Ascending aorta (tissue), 2 donors: ENCODE results near the gene SLC41A3. TPM values are rescaled to one million over a fixed set of nuclear protein-coding genes. Genes with fewer than 3 reads are reported as not detected.

Experiments used
- DNase-seq, 2 donors: peaks; one replicate each; pipeline ENCODE4 v3.0.0-alpha.2; 2019; ENCODE audit warnings: low spot score in 2 of 2
- H3K27ac ChIP-seq, 2 donors: fragments of 200-600 bp; sonication (generic); one replicate each; pipeline ENCODE4 v1.5.1; 2016 to 2017; ENCODE audit warnings: mild to moderate bottlenecking in 1 of 2
- H3K27me3 ChIP-seq: fragments of 200-600 bp; sonication (generic); one replicate; pipeline ENCODE4 v1.5.1; 2017
- H3K36me3 ChIP-seq, 2 donors: fragments of 200-600 bp; sonication (generic); one replicate each; pipeline ENCODE4 v1.5.1; 2016
- H3K4me1 ChIP-seq, 2 donors: fragments of 200-600 bp; sonication (generic); one replicate each; pipeline ENCODE4 v1.5.1; 2016 to 2017; ENCODE audit warnings: mild to moderate bottlenecking in 1 of 2
- H3K4me3 ChIP-seq, 2 donors: fragments of 200-600 bp; sonication (generic); one replicate each; pipeline ENCODE4 v1.5.1; 2016 to 2017; ENCODE audit warnings: mild to moderate bottlenecking in 1 of 2
- H3K9me3 ChIP-seq, 2 donors: fragments of 200-600 bp; sonication (generic); one replicate each; pipeline ENCODE4 v1.5.1; 2016
- intact Hi-C: fragments of 100-400 bp; cut with DNase I; formaldehyde crosslinking; loops from one replicate; pipeline ENCODE4 v1.15.1; 2023
- total RNA-seq: library from RNA; depleted of rRNA; stranded (reverse); fragments of >200 nt; gene quantifications from one replicate; pipeline ENCODE4 v1.1.0, GENCODE V29; 2016
- TF ChIP-seq, protein P1 (sequence below), 3 experiments: fragments of 200-600 bp in 2 of 3; fragments of 450-650 bp in 1 of 3; sonication (generic) in 2 of 3; IDR thresholded peaks; one replicate each; pipeline ENCODE4 v1.5.1; 2016 to 2019; ENCODE audit warnings: antibody characterized with exemption in 3 of 3, mild to moderate bottlenecking in 1 of 3, moderate library complexity in 1 of 3

Gene SLC41A3
- total RNA-seq, 1 donor from 2014 or later = 111 TPM

DNA sequence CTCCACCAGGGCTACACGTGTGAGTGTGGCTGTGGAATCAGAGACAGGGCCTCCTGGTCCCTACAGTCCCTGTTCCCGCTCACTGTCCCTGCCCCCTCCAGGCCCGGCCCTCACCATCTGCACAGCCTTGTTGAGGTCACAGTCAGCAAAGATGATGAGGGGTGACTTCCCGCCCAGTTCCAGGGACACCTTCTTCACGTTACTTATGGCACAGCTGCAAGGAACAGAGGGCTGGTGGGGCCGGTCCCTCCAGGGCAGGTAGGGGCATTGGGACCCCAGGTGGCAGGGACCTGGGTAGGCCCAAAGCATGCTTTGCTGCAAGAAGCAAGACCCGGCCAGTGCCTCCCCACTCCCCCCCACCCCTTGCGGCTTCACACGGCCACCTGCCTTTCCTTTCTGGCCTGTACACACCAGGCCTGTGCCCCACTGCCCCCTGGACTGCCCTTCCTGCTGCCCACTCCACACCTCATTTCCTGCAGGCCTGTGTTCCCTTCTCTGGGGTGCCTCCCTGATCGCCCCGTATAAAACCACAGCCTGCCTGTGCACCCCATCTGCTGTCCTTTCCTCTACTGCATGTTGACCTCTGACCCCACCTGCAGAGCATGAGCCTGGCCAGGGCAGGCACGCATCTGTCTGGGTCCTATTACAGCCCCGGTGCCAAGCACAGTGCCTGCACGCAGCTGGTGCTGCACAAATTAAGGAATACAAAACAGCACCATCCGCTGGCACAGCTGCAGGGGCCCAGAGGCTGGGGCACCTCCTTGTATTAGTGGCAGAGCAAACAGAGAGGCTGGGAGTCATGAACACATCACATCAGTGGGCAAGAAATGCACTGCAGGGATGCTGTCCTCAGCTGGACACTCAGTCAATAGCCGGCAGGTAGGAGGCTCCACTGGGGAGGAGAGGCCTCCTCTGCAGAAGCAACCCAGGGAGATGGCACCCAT lies 30.8 kb upstream of the SLC41A3 start:
- intact Hi-C loops = no loop called here
- Histone ChIP-seq H3K36me3 (peaks cover 14 to 16% of the 10 kb centered on the region in 2 donors), H3K27me3 (no peaks in the 10 kb centered on the region), H3K4me3 (no peak overlapping the region), H3K4me1 (no peaks in the 10 kb centered on the region), H3K27ac (no peak overlapping the region), H3K9me3 (no peaks in the 10 kb centered on the region)
- TF ChIP-seq, protein P1, sequence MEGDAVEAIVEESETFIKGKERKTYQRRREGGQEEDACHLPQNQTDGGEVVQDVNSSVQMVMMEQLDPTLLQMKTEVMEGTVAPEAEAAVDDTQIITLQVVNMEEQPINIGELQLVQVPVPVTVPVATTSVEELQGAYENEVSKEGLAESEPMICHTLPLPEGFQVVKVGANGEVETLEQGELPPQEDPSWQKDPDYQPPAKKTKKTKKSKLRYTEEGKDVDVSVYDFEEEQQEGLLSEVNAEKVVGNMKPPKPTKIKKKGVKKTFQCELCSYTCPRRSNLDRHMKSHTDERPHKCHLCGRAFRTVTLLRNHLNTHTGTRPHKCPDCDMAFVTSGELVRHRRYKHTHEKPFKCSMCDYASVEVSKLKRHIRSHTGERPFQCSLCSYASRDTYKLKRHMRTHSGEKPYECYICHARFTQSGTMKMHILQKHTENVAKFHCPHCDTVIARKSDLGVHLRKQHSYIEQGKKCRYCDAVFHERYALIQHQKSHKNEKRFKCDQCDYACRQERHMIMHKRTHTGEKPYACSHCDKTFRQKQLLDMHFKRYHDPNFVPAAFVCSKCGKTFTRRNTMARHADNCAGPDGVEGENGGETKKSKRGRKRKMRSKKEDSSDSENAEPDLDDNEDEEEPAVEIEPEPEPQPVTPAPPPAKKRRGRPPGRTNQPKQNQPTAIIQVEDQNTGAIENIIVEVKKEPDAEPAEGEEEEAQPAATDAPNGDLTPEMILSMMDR (IDR thresholded peaks at IDR 0.05) = no peak
- DNase-seq = peak in 1 of 2 donors; percentile 62

DNA sequence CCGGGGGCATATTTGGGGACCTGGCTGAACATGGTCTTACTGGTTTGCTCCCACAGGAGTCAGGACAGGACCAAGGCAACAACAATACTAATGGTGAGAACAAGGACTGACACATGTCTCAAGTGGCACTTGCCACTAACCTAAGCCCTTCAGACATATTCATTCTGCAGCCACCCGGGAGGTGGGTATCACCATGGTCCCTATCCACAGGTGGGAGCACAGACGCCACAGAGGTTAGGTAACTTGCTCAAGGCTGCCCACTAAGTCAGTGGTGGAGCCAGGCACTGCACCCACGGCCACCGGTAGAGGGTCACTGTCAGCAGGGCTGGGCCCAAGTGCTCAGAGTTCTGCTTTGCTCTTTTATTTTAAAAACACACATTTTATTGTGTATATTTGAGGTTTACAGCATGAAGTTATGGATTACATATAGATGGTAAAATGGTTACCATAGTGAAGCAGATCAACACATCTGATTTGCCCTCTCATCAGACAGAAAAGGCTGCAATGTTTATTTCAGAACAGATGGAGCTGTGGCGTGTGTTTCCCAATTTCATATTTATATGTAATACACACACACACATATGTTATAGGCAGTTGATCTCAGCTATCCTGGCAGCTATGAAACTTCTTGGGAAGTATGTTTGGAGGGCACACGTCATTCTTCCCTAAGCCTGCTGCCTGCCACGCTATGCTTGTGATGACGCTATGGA lies 30.0 kb upstream of the SLC41A3 start:
- H3K27ac ChIP-seq = no peak overlapping the region
- TF ChIP-seq, protein P1 (IDR thresholded peaks at IDR 0.05) = peak in 2 of 3 experiments; percentile 16 to 23
- intact Hi-C loops = no loop called here
- DNase-seq = peak in 1 of 2 donors; percentile 53
- H3K4me3 ChIP-seq = no peak overlapping the region
- H3K36me3 ChIP-seq = peaks cover 16 to 23% of the 10 kb centered on the region in 2 donors
- no peaks in the 10 kb centered on the region for H3K9me3 ChIP-seq
- H3K27me3 ChIP-seq = no peaks in the 10 kb centered on the region
- no peaks in the 10 kb centered on the region for H3K4me1 ChIP-seq

DNA sequence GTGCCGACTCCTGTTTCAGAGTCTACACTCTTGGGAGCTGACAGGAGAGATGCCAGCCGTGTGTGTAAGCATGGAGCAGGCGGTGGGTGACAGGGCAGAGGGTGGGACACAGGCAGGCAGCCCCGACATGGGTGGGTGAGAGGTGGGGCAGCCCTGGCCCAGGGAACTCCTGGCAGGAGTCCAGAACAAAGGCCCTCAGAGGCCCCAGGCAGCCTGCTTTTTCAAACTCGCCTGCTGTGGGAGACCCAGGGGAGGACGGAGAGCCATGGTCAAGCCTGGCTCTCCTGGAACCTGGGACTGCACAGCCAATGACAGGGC lies 29.3 kb upstream of the SLC41A3 start:
- Histone ChIP-seq H3K9me3 (no peaks in the 10 kb centered on the region), H3K36me3 (peaks cover 15 to 30% of the 10 kb centered on the region in 2 donors), H3K4me3 (no peak overlapping the region), H3K27me3 (no peaks in the 10 kb centered on the region), H3K4me1 (no peaks in the 10 kb centered on the region), H3K27ac (no peak overlapping the region)
- DNase-seq = peak in 1 of 2 donors; percentile 40
- TF ChIP-seq, protein P1 (IDR thresholded peaks at IDR 0.05) = no peak
- intact Hi-C loops = no loop called here

DNA sequence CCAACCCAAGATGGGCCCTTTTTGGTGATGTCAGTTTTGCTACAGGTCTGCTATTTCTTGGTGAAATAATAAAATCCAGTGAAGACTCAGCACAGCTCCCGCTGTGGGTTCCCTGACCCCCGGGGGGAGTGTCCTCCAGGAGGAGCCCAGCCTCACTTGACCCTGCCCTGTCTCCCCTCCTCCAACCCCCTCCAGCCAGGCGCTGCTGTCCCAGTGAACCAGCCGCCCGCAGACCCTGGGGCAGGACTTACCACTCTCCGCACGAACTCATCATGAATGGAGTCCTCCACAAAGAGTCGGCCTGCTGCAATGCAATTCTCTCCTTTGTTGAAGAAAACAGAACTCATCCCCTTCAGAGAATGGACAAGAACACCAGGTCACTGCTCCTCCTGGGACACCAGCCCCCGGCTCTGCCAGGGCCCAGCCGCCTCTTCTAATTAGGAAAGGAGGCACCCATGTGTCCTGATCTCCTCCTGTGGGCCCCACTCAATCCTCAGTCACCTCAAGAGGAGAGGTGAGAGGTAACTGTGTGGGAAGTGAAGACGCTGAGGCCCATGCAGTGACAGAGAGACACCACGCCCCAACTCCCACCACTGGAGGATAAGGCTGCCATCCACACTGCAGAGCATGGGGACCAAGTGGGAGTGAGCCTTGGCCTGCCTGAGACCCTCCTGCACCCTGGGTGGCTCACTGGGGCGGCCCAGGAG lies 28.8 kb upstream of the SLC41A3 start:
- TF ChIP-seq, protein P1 (IDR thresholded peaks at IDR 0.05) = no peak
- intact Hi-C loops = no loop called here
- Histone ChIP-seq H3K36me3 (peaks cover 13 to 30% of the 10 kb centered on the region in 2 donors), H3K4me3 (no peak overlapping the region), H3K27ac (no peak overlapping the region), H3K27me3 (no peaks in the 10 kb centered on the region), H3K9me3 (no peaks in the 10 kb centered on the region), H3K4me1 (no peaks in the 10 kb centered on the region)
- DNase-seq = peak in 1 of 2 donors; percentile 35

DNA sequence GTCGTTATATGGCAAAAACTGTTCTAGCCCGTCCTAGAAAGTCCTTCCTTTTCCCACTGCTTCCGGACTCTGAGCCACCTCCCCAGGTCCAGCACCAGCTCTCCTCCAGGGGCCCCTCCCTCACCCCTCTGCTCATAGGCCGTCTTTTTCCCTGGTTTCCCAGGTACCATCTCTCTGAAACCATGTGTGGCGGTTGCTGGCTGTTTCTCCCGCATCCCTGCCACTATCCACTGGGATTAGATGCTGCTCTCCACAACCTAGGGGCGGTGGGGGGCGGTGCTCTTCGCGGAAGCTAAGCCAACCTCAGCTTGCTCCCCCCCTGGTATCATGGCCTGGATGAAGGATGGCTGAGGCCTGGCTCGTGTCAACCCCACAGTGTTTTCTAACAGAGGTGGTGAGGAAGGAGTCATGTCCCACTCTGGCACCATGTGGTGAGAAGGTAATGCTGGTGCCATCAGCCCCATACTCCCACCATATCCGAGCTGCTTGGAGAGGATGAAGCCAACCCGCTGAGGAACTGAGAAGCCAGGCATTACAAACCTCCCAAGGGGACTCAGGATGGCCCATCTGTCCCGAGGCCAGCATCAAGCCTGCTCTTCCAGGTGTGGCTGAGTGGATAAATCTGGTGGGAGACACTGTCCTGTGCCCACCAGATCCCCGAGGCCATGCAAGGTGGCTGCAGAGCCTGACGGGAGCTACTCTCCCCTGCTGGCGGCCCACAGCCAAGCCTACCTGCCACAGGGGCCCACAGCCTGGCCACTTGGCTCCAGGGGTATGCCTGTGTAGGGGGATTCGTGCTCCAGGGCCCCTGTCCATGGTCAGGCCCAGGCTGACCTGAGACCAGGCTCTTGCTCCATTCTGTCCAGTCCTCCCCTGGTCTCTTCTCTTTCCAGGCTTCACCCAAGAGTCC lies 27.9 kb upstream of the SLC41A3 start:
- H3K36me3 ChIP-seq = peaks cover 19 to 37% of the 10 kb centered on the region in 2 donors
- peak; percentile 4 to 51 for DNase-seq
- intact Hi-C loops = no loop called here

More for the DNA sequence above, 27.9 kb upstream of the SLC41A3 start:
- Histone ChIP-seq H3K4me3 (no peak overlapping the region), H3K27me3 (no peaks in the 10 kb centered on the region), H3K9me3 (no peaks in the 10 kb centered on the region), H3K27ac (no peak overlapping the region), H3K4me1 (no peaks in the 10 kb centered on the region)
- TF ChIP-seq, protein P1 (IDR thresholded peaks at IDR 0.05) = no peak
